Keratinocyte (primary cell): ENCODE results near the gene SCAMP4. TPM values are rescaled to one million over a fixed set of nuclear protein-coding genes. Genes with fewer than 3 reads are reported as not detected.

Experiments used
- DNase-seq: peaks from one replicate; pipeline ENCODE4 v3.0.0-alpha.2; 2011; ENCODE audit warnings: low read depth, missing footprints, low spot score
- FAIRE-seq: peaks from 2 replicates; lab custom pipeline; 2011; peaks lifted over from hg19 to GRCh38; lab: Jason Lieb, UNC
- H2AFZ ChIP-seq: 2 replicates; pipeline ENCODE4 v1.6.0; 2012; ENCODE audit warnings: low read length, control low read depth, inconsistent platforms; ENCODE audit not compliant: control insufficient read depth
- H3K27ac ChIP-seq: 2 replicates; pipeline ENCODE4 v1.5.1; 2011; ENCODE audit warnings: low read length; ENCODE audit not compliant: control insufficient read depth, insufficient read depth
- H3K27me3 ChIP-seq: 3 replicates; pipeline ENCODE4 v1.6.0; 2011; ENCODE audit warnings: low read length; ENCODE audit not compliant: control insufficient read depth, insufficient read depth; ENCODE audit errors: extremely low read depth
- H3K36me3 ChIP-seq, 2 experiments: 2 replicates in 1 of 2; 3 replicates in 1 of 2; pipeline ENCODE4 v1.5.1; 2011; ENCODE audit warnings: low read length in 2 of 2, mild to moderate bottlenecking in 1 of 2; ENCODE audit not compliant: control insufficient read depth in 2 of 2, insufficient read depth in 2 of 2; ENCODE audit errors: extremely low read depth in 1 of 2
- H3K4me1 ChIP-seq: 3 replicates; pipeline ENCODE4 v1.5.1; 2011; ENCODE audit warnings: low read length; ENCODE audit not compliant: control insufficient read depth, insufficient read depth; ENCODE audit errors: extremely low read depth
- H3K4me2 ChIP-seq: 3 replicates; pipeline ENCODE4 v1.6.0; 2011; ENCODE audit warnings: low read depth, low read length; ENCODE audit not compliant: control insufficient read depth, insufficient read depth; ENCODE audit errors: extremely low read depth
- H3K4me3 ChIP-seq, 3 experiments: fragments of 200-600 bp in 1 of 3; sonication (generic) in 1 of 3; 2 replicates in 2 of 3; 3 replicates in 1 of 3; pipeline ENCODE4 v1.5.1; 2011 to 2016; ENCODE audit warnings: low read length in 3 of 3, mild to moderate bottlenecking in 3 of 3, control low read depth in 2 of 3, inconsistent platforms in 1 of 3, low read depth in 1 of 3, mixed read lengths in 1 of 3, mixed run types in 1 of 3, moderate library complexity in 1 of 3; ENCODE audit not compliant: control insufficient read depth in 2 of 3, insufficient read depth in 2 of 3; ENCODE audit errors: extremely low read depth in 1 of 3
- H3K79me2 ChIP-seq: 2 replicates; pipeline ENCODE4 v1.6.0; 2012; ENCODE audit warnings: low read length; ENCODE audit not compliant: control insufficient read depth, insufficient read depth
- H3K9ac ChIP-seq: 3 replicates; pipeline ENCODE4 v1.6.0; 2011; ENCODE audit warnings: low read length; ENCODE audit not compliant: control insufficient read depth, insufficient read depth; ENCODE audit errors: extremely low read depth
- H3K9me1 ChIP-seq: 3 replicates; pipeline ENCODE4 v1.6.0; 2011; ENCODE audit warnings: low read length; ENCODE audit not compliant: control insufficient read depth, insufficient read depth; ENCODE audit errors: extremely low read depth
- H3K9me3 ChIP-seq: 2 replicates; pipeline ENCODE4 v1.5.1; 2012; ENCODE audit warnings: low read depth, low read length; ENCODE audit not compliant: control insufficient read depth
- H4K20me1 ChIP-seq: 3 replicates; pipeline ENCODE4 v1.6.0; 2011; ENCODE audit warnings: low read length; ENCODE audit not compliant: control insufficient read depth, insufficient read depth; ENCODE audit errors: extremely low read depth
- EZH2 ChIP-seq: IDR thresholded peaks from one replicate; pipeline ENCODE4 v1.6.1; 2012; ENCODE audit warnings: inconsistent platforms, mild to moderate bottlenecking, low read length, moderate library complexity
- dilution Hi-C: fragments of 300-500 bp; cut with MboI; formaldehyde crosslinking; loops from one replicate; pipeline ENCODE4 v1.7.0; 2020; ENCODE audit warnings: low sequenced_read_pairs; ENCODE audit not compliant: extremely low pct_ligation_motif_present
- polyA plus RNA-seq, 5 experiments: library from polyadenylated mRNA; depleted of rRNA in 3 of 5; stranded (reverse) in 3 of 5; stranded (forward) in 1 of 5; unstranded in 1 of 5; fragments of >200 nt; gene quantifications; 1 replicate in 1 of 5; 2 replicates in 3 of 5; 3 replicates in 1 of 5; pipeline versions ENCODE4 v1.2.1 to v1.2.3, GENCODE V29; 2011 to 2012; ENCODE audit warnings: missing spikeins in 2 of 5, low read depth in 1 of 5, low replicate concordance in 1 of 5
- TF ChIP-seq, protein P1 (sequence below), 3 experiments: IDR thresholded peaks in 1 of 3; conservative IDR thresholded peaks in 1 of 3; optimal IDR thresholded peaks in 1 of 3; 2 replicates in 2 of 3; 3 replicates in 1 of 3; pipeline versions ENCODE3 to v1.5.1; 2011; ENCODE audit warnings: low read length in 3 of 3, mild to moderate bottlenecking in 3 of 3, moderate library complexity in 2 of 3, control low read depth in 1 of 3, inconsistent platforms in 1 of 3; ENCODE audit not compliant: insufficient read depth in 2 of 3; ENCODE audit errors: extremely low read depth in 1 of 3

Gene SCAMP4
- polyA plus RNA-seq, 1 donor (not counting 4 experiments of a cell fraction or from before 2014, with no cell fraction given), result 4.8 TPM

DNA sequence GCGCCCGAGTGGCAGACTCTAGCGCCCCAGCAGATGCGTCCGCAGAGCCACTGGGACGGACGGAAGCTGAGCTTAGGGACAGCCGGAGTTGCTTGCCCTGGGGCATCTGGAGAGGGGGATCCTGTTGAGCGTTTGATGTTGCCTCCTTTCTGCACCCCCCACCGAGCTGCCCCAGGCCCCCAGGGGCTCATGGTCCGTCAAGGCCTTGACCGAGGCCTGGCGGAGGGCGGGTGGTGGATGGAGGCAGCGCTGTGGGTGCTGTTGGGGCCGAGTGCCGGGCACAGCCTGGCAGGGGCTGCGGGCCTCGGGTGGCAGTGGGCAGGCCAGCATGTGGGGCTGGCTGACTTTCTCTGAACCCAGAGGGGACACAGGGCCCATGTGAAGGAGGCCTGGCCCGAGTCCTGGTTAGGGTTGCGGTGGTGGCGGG, 38.5 kb downstream of the SCAMP4 start:
- FAIRE-seq, result no peak
- Histone ChIP-seq H3K4me3 (no peak overlapping the region), H3K27ac (no peak overlapping the region), H4K20me1 (peaks cover 33% of the 10 kb centered on the region), H3K9me3 (no peaks in the 10 kb centered on the region), H3K4me2 (no peak overlapping the region), H3K9me1 (peaks cover 2% of the 10 kb centered on the region), H2AFZ (no peak overlapping the region), H3K36me3 (peaks cover 0 to 3% of the 10 kb centered on the region in 2 experiments), H3K4me1 (peaks cover 20% of the 10 kb centered on the region), H3K9ac (no peak overlapping the region), H3K79me2 (peaks cover 67% of the 10 kb centered on the region), H3K27me3 (no peaks in the 10 kb centered on the region)
- TF ChIP-seq EZH2, result no peak
- no peak for DNase-seq
- dilution Hi-C loops, result no loop called here

DNA sequence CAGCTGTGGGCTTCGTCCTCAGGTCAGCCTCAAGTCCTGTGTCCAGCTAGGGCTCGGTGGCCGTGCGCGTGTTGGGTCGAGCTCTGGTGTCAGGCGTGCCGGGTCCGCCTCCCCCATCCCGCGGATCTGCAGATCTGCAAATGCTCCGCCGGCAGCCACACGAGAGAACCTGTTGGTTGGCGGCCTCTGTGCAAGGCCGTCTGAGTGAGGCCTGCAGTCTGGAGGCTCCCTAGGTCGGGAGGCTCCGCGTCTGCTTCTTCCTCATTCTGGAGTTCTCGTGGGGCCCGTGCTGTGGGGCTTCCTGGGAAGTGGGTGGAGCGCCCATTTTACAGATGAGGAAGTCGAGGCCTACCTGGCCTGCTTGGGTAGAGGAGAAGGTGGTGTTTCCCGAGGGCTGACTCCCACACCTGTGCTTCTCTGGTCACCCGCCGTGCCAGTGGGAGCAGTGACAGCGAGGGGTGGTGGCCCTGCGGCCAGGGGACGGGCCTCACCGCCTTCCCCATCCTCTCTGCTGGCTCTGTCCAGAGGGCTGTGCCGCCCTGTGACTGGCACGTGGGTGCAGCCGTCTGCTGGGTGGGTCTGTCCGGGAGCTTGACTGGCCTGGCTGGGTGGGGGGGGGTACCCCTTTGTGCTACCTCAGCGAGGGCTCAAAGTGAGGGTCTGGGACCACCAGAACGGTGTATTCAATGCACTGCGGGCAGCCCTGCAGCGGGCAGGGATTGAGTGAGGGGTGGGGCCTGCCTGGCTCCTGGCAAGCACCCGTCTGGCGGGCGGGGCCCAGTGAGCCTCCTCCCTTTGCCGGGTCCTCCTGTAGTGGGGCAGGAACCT, 39.1 kb downstream of the SCAMP4 start:
- peaks cover 3% of the 10 kb centered on the region for H3K9me1 ChIP-seq
- no peak overlapping the region for H3K4me2 ChIP-seq
- dilution Hi-C loops, result no loop called here
- no peaks in the 10 kb centered on the region for H3K9me3 ChIP-seq
- H4K20me1 ChIP-seq, result peaks cover 39% of the 10 kb centered on the region
- DNase-seq (no peak), FAIRE-seq (no peak)
- no peak overlapping the region for H2AFZ ChIP-seq
- no peak overlapping the region for H3K4me3 ChIP-seq
- H3K27ac ChIP-seq, result no peak overlapping the region
- TF ChIP-seq, protein P1, sequence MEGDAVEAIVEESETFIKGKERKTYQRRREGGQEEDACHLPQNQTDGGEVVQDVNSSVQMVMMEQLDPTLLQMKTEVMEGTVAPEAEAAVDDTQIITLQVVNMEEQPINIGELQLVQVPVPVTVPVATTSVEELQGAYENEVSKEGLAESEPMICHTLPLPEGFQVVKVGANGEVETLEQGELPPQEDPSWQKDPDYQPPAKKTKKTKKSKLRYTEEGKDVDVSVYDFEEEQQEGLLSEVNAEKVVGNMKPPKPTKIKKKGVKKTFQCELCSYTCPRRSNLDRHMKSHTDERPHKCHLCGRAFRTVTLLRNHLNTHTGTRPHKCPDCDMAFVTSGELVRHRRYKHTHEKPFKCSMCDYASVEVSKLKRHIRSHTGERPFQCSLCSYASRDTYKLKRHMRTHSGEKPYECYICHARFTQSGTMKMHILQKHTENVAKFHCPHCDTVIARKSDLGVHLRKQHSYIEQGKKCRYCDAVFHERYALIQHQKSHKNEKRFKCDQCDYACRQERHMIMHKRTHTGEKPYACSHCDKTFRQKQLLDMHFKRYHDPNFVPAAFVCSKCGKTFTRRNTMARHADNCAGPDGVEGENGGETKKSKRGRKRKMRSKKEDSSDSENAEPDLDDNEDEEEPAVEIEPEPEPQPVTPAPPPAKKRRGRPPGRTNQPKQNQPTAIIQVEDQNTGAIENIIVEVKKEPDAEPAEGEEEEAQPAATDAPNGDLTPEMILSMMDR (optimal IDR thresholded peaks at IDR 0.05 in 1 of 3, IDR thresholded peaks at IDR 0.05 in 1 of 3, conservative IDR thresholded peaks at IDR 0.05 in 1 of 3; ENCODE audit: extremely low read depth in 1 of 3, insufficient read depth in 2 of 3, low read length in 3 of 3), result no peak
- TF ChIP-seq EZH2, result no peak
- peaks cover 20% of the 10 kb centered on the region for H3K4me1 ChIP-seq
- H3K9ac ChIP-seq, result no peak overlapping the region
- H3K36me3 ChIP-seq, result peaks cover 0 to 6% of the 10 kb centered on the region in 2 experiments
- peaks cover 74% of the 10 kb centered on the region for H3K79me2 ChIP-seq
- no peaks in the 10 kb centered on the region for H3K27me3 ChIP-seq
